Fibroblast of villous mesenchyme (primary cell): ENCODE results near the gene HNRNPM. TPM values are rescaled to one million over a fixed set of nuclear protein-coding genes. Genes with fewer than 3 reads are reported as not detected.

ENCODE experiments used
- DNase-seq: peaks from one replicate; pipeline ENCODE4 v3.0.0-alpha.2; 2010; ENCODE audit warnings: low read depth
- H3K4me3 ChIP-seq: 2 replicates; pipeline ENCODE4 v1.5.1; 2011; ENCODE audit warnings: low read depth, mild to moderate bottlenecking, low read length
- CTCF ChIP-seq: IDR thresholded peaks from 2 replicates; pipeline ENCODE4 v1.5.1; 2012; ENCODE audit warnings: low read depth, mild to moderate bottlenecking, low read length; ENCODE audit not compliant: insufficient read depth
- total RNA-seq: library from RNA; depleted of rRNA; stranded (reverse); fragments of >200 nt; gene quantifications from 2 replicates; pipeline ENCODE4 v1.2.3, GENCODE V29; 2012

The HNRNPM gene
- total RNA-seq, 1 donor: 41.9 TPM

- no peak overlapping the region for H3K4me3 ChIP-seq
- TF ChIP-seq CTCF: no peak
- DNase-seq: no peak
Observed at GRCh38 chr19:8476524-8476923, 31.7 kb downstream of the HNRNPM start.

GRCh38 chr19:8477889-8478288 is 33.1 kb downstream of the HNRNPM start:
- H3K4me3 ChIP-seq: no peak overlapping the region
- no peak for DNase-seq
- TF ChIP-seq CTCF: no peak

- DNase-seq: no peak
- no peak overlapping the region for H3K4me3 ChIP-seq
- TF ChIP-seq CTCF: no peak
Observed at GRCh38 chr19:8478598-8478997, 33.8 kb downstream of the HNRNPM start.

- no peak for DNase-seq
- no peak for TF ChIP-seq CTCF
- H3K4me3 ChIP-seq: no peak overlapping the region
Observed at GRCh38 chr19:8481201-8481600, 36.4 kb downstream of the HNRNPM start.

GRCh38 chr19:8481616-8482015 is 36.8 kb downstream of the HNRNPM start:
- no peak overlapping the region for H3K4me3 ChIP-seq
- no peak for TF ChIP-seq CTCF
- DNase-seq: no peak

- no peak for TF ChIP-seq CTCF
- DNase-seq: peak; percentile 41
Observed at GRCh38 chr19:8482696-8483095, 37.9 kb downstream of the HNRNPM start.

GRCh38 chr19:8483165-8483564 is 38.4 kb downstream of the HNRNPM start:
- DNase-seq: peak; percentile 32
- TF ChIP-seq CTCF: no peak
- H3K4me3 ChIP-seq: no peak overlapping the region

More at GRCh38 chr19:8482696-8483095, 37.9 kb downstream of the HNRNPM start:
- H3K4me3 ChIP-seq: no peak overlapping the region
